Measurements from ENCODE around the gene XG.
"Not testable (repeated sequence)": the region's sequence is repeated elsewhere in the genome, so short reads cannot be mapped to it uniquely, and the experiment has no call there.

The XG gene

DNA sequence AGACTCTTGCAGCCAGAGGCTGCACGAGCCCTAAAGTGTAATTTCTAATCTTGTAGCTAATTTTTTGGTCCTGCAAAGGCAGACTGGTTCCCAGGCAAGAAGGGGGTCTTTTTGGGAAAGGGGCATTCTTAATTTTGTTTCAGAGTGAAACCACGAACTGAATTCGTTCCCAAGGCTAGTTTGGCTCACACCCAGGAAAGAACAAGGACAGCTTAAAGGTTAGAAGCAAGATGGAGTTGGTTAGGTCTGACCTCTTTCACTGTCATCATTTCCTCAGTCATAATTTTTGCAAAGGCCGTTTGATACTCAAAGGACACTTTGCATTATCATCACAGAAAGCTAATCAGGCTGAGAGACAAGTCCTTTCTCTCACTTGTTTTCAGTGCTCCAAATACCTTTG, 30.9 kb downstream of the XG start:
- H3K27ac Mint-ChIP-seq, result no peak overlapping the region

DNA sequence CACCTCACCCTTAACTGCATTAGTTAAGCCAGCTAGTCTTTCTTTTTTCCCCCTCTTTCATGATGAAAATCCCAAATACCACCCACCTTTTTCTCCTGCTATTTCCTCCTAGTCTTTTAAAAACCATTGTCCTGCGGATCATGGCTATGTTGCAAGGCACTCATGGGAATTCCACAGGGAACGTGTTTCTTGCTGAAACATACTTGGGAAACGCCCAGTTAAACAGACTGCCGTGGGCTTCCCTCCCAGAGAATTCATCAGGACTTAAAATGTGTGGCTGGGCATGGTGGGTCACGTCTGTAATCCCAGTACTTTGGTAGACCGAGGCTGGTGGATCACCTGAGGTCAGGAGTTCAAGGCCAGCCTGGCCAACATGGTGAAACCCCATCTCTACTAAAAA, 32.2 kb downstream of the XG start:
- Mint-ChIP-seq H3K27ac (no peak overlapping the region), H3K4me3 (no peak overlapping the region), H3K9me3 (no peaks in the 10 kb centered on the region), H3K36me3 (no peaks in the 10 kb centered on the region), H3K4me1 (no peaks in the 10 kb centered on the region), H3K27me3 (peaks cover 30% of the 10 kb centered on the region)
- no peak for ATAC-seq

More for the DNA sequence above, 30.9 kb downstream of the XG start:
- Mint-ChIP-seq H3K36me3 (no peaks in the 10 kb centered on the region), H3K9me3 (no peaks in the 10 kb centered on the region), H3K4me1 (no peaks in the 10 kb centered on the region), H3K27me3 (peaks cover 36% of the 10 kb centered on the region), H3K4me3 (no peak overlapping the region)
- ATAC-seq, result no peak

DNA sequence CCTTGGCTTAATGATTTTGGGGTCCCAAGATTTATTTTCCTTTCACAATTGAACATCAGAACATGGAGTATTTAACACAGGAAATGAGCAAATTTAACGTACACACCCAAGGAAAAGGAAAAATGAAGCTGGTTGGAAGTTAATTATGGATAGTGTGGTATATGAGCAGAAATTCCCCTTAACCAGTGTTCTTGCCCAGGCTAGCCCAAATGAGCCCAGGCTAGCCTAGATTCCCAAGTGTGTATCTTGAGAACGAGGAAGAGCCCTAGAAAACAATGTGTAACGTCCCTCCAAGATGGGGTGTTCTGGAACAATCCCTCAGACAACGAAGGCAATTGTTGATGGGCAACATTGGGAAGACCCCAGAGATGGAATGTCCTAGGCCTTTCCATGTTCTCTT, 33.7 kb downstream of the XG start:
- Mint-ChIP-seq H3K4me1 (no peaks in the 10 kb centered on the region), H3K36me3 (no peaks in the 10 kb centered on the region), H3K4me3 (no peak overlapping the region)

DNA sequence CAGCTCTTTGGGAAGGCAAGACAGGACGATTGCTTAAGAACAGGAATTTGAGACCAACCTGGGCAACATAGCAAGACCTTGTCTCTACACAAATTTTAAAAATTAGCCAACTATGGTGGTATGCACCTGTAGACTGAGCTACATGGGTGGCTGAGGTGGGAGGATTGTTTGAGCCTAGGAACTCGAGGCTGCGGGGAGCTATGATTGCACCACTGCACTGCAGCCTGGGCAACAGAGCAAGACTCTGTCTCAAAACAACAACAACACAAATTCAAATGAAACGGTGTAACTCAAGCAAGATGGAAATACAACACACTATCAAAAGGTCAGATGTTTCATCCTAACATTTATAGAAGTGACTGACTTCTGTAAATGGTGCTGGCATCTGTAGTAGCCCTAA, 37.1 kb downstream of the XG start:
- Mint-ChIP-seq H3K4me1 (no peaks in the 10 kb centered on the region), H3K9me3 (no peaks in the 10 kb centered on the region), H3K27ac (no peak overlapping the region), H3K4me3 (no peak overlapping the region), H3K36me3 (no peaks in the 10 kb centered on the region), H3K27me3 (peaks cover 30% of the 10 kb centered on the region)
- ATAC-seq, result no peak

More for the DNA sequence above, 33.7 kb downstream of the XG start:
- no peaks in the 10 kb centered on the region for H3K9me3 Mint-ChIP-seq
- H3K27me3 Mint-ChIP-seq, result peaks cover 21% of the 10 kb centered on the region
- H3K27ac Mint-ChIP-seq, result no peak overlapping the region
- ATAC-seq, result no peak

DNA sequence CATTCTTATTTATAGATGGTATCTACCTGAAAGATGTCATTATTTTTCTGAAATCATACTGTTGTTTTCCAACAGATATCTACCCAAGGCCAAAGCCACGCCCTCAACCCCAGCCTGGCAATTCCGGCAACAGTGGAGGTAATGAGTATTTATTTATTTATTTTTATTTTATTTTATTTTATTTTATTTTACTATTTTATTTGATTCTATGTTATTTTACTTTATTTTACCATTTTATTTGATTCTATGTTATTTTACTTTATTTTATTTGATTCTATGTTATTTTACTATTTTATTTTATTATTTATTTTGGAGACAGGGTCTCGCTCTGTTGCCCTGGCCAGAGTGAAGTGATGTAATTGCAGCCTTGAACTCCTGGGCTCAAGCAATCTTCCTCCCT, 37.7 kb downstream of the XG start:
- Mint-ChIP-seq H3K4me1 (no peaks in the 10 kb centered on the region), H3K9me3 (no peaks in the 10 kb centered on the region), H3K36me3 (no peaks in the 10 kb centered on the region), H3K4me3 (no peak overlapping the region), H3K27ac (no peak overlapping the region), H3K27me3 (peaks cover 35% of the 10 kb centered on the region)
- no peak for ATAC-seq

DNA sequence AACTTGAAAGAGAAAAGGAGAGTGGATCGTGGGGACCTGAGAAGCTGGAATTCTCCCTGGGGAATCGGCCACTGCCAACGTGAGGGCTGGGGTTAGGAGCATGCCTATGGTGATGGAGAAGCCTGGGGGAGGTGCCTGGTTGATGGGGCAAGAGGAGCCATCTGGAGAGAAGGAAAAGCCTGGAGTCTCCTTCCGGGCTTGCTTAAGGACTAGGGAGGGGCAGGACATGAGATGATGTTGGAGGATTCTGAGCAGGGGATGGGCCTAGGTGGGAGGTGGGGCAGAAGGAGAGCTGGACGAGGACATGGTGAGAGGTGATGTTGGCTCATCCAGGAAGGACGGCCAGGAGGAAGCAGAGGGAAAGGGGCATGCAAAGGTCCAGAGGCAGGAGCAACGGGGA, 41.9 kb downstream of the XG start:
- no peak for ATAC-seq
- H3K4me1 Mint-ChIP-seq, result no peaks in the 10 kb centered on the region
- peaks cover 15% of the 10 kb centered on the region for H3K27me3 Mint-ChIP-seq
- no peak overlapping the region for H3K4me3 Mint-ChIP-seq
- no peaks in the 10 kb centered on the region for H3K36me3 Mint-ChIP-seq
- H3K27ac Mint-ChIP-seq, result no peak overlapping the region
- H3K9me3 Mint-ChIP-seq, result no peaks in the 10 kb centered on the region

DNA sequence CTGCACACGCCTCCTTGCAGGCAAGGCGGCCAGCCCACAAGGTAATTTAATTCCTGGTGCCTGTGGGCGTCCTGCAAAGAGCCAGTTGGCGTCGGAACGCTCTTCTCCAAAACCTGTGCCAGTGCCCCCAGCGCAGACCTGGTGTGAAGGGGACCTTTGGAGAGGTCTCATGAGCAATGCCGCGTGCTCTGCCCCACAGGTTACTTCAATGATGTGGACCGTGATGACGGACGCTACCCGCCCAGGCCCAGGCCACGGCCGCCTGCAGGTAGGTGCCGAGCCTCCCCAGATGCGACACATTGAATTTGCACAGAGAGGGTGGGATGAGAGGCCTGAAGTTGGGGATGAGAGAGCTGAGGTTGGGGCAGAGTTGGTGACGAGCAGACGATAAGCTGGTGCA, 42.5 kb downstream of the XG start:
- H3K27ac Mint-ChIP-seq, result no peak overlapping the region
- no peaks in the 10 kb centered on the region for H3K36me3 Mint-ChIP-seq
- ATAC-seq, result no peak
- H3K4me1 Mint-ChIP-seq, result no peaks in the 10 kb centered on the region
- no peak overlapping the region for H3K4me3 Mint-ChIP-seq
- H3K27me3 Mint-ChIP-seq, result peaks cover 15% of the 10 kb centered on the region
- H3K9me3 Mint-ChIP-seq, result no peaks in the 10 kb centered on the region

DNA sequence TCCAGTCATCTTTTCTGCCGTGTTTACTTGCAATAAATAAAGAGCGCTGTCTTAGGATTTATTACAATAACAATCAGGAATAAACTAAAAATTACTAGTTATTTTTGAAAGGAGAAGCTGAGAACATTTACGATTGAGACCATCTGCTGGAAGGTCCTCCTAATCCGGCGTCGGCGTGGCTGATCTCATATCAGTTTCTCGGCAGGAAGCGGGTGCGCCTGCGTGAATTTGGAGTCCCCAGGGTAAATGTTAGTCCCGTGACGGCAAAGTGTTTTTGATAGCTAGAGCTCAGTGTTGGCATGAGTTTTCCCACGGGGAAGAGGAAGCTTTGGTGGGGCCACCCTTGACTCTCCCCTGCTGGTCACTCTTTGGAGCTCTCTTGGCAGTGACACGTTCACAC, 45.0 kb downstream of the XG start:
- not testable (repeated sequence) for H3K4me3 Mint-ChIP-seq, H3K36me3 Mint-ChIP-seq, H3K9me3 Mint-ChIP-seq, H3K27ac Mint-ChIP-seq, ATAC-seq, H3K4me1 Mint-ChIP-seq
- peaks cover 15% of the 10 kb centered on the region for H3K27me3 Mint-ChIP-seq

DNA sequence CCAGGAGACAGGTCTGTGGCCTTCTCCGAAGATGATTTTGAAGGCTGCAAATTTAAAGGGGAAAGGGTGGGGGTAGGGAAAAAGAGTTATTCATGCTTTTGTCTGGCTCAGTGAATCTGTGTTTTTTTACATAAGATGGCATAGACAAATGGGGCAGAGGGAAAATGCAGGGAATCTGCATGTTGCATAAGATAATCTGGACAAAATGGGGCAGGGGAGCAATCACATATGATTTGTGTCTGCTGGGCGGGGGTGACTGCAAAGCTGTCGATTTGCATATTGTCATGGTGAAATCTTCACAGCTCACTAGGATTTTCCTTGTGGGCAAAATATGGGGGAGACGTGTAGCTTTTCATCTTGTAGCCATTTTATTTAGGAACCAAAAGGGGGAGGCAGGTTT, 47.5 kb downstream of the XG start:
- no peak for ATAC-seq
- Mint-ChIP-seq H3K27ac (no peak overlapping the region), H3K9me3 (no peaks in the 10 kb centered on the region), H3K4me3 (no peak overlapping the region), H3K36me3 (no peaks in the 10 kb centered on the region), H3K4me1 (no peaks in the 10 kb centered on the region), H3K27me3 (peaks cover 1% of the 10 kb centered on the region)

DNA sequence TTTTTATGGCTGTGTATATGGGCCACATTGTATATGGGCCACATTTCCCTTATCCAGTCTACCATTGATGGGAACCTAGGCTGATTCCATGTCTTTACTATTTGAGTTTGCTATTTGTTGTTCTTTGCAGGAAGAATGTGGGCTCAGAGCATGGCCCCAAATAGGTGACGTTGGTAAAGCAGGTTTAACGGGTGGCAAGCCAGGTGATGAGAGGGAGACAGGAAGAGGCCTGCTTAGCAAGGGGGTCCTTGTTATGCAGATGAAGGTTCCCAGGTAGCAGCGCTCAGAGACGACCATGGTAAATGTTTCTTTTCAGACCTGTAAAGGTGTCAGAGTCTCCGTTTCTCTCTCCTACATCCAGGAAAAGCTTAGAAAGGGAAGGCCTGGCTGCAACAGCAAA, 48.1 kb downstream of the XG start:
- H3K36me3 Mint-ChIP-seq, H3K9me3 Mint-ChIP-seq, H3K4me3 Mint-ChIP-seq, H3K27ac Mint-ChIP-seq, ATAC-seq, H3K4me1 Mint-ChIP-seq, H3K27me3 Mint-ChIP-seq: not testable (repeated sequence)

DNA sequence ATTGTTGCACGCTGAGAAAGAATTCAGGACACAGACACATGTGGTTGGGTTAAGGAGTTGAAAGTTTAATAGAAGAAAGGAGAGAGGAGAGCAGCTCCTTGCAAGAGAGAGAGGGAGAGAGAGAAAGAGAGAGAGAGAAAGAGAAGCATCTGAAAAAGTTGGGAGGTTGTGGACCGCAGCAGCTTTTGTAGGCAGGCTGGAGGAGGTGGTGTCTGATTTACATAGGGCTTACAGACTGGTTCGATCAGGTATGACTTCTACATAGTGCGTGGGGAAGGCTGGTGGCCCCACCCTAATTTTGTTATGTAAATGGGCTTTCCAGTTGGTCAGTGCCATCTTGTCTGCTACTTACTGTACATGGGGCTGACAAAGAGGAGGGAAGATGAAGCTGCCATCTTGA, 49.4 kb downstream of the XG start:
- Mint-ChIP-seq H3K27me3 (no peaks in the 10 kb centered on the region), H3K9me3 (no peaks in the 10 kb centered on the region), H3K27ac (no peak overlapping the region), H3K4me3 (no peak overlapping the region), H3K36me3 (no peaks in the 10 kb centered on the region), H3K4me1 (no peaks in the 10 kb centered on the region)
- no peak for ATAC-seq

DNA sequence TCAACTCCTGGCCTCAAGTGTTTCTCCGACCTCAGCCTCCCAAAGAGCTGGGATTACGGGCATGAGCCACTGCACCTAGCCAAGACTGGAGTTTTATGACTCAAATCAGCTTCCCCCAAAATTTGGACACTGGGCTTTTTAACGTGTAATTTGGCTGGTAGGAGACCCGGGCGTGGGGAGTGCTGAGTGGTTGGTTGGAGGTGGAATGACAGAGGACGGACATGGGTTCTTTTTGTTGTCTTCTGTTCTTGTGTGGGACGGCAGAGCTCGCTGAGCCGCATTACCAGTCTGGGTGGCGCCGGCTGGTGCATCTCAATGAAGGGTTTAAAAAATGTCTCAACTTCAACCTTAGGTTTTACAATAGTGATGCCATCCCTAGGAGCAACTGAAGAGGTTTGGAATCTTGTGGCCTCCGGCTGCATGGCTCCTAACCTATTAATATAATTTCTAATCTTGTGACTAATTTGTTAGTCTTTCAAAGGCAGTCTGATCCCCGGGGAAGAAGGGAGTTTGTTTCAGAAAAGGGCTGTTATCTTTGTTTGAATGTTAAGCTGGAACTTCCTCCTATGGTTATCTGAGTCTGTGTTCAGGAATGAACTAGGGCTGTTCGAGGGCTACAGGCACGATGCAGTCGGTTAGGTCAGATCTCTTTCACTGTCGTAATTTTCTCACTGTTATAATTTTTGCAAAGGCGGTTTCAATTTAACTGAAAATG, 50.7 kb downstream of the XG start:
- not testable (repeated sequence) for H3K36me3 Mint-ChIP-seq, H3K27ac Mint-ChIP-seq, H3K4me3 Mint-ChIP-seq

DNA sequence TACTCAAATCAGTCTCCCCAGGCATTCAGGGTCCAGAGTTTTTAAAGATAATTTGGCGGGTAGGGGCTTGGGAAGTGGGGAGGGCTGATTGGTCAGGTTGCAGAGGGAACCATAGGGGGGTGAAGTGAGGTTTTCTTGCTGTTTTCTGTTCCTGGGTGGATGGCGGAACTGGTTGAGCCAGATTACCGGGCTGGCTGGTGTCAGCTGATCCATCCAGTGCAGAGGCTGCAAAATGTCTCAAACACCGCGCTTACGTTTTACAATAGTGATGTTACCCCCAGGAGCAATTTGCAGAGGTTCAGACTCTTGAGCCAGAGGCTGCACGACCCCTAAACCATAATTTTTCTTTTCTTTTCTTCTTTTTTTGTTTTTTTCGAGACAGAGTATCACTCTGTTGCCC, 51.6 kb downstream of the XG start:
- not testable (repeated sequence) for H3K27ac Mint-ChIP-seq, H3K4me3 Mint-ChIP-seq, ATAC-seq, H3K36me3 Mint-ChIP-seq, H3K9me3 Mint-ChIP-seq, H3K4me1 Mint-ChIP-seq, H3K27me3 Mint-ChIP-seq

More for the DNA sequence above, 50.7 kb downstream of the XG start:
- H3K9me3 Mint-ChIP-seq, H3K27me3 Mint-ChIP-seq, ATAC-seq, H3K4me1 Mint-ChIP-seq: not testable (repeated sequence)

DNA sequence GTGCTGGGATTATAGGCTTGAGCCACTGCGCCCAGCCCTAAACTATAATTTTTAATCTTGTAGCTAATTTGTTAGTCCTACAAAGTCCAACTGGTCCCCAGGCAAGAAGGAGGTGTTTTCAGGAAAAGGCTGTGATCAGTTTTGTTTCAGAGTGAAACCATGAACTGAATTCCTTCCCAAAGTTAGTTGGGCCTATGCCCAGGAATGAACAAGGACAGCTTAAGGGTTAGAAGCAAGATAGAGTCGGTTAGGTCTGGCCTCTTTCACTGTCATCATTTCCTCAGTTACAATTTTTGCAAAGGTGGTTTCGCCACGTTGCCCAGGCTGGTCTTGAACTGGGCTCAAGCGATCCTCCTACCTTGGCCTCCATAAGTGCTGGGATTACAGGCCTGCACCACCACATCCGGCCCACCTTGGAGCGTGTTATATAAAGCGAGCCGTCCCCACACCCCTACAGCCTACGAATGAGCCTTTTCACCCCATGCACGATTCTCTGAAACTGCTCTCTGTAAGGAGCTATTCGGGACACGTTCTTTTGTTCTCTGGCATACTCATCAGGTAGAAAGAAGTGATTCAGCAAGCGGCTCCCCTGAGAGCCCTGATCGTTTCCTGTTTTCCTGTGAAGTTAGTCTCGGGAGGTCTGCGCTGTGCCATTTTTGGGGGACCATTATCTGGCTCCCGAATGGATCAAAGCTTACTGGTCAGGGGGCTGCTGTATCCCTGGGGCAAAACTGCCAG, 52.4 kb downstream of the XG start:
- H3K4me1 Mint-ChIP-seq, H3K27me3 Mint-ChIP-seq, H3K27ac Mint-ChIP-seq, H3K36me3 Mint-ChIP-seq, H3K4me3 Mint-ChIP-seq, ATAC-seq, H3K9me3 Mint-ChIP-seq: not testable (repeated sequence)

DNA sequence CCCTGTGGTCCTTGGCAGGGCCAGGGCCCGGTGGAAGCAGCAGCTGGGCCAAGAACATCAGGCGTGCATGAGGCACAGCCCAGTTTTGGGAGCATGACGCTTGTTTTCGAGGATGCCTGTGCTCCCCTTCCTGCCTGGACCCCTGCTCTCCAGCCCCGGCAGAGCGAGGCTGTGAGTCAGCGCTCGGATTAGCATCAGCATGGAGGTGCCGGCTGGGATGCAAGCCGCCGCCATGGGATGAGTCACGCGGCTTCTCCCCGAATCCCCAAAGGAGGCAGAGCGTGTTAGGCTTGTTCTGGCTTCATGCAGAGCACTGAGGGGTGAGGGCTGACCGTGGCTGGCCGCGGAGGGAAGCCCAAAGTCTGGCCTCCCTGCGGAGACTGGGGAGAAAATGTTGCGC, 53.0 kb downstream of the XG start:
- H3K4me3 Mint-ChIP-seq, H3K9me3 Mint-ChIP-seq, ATAC-seq, H3K27ac Mint-ChIP-seq, H3K4me1 Mint-ChIP-seq, H3K36me3 Mint-ChIP-seq: not testable (repeated sequence)
- peaks cover 12% of the 10 kb centered on the region for H3K27me3 Mint-ChIP-seq

DNA sequence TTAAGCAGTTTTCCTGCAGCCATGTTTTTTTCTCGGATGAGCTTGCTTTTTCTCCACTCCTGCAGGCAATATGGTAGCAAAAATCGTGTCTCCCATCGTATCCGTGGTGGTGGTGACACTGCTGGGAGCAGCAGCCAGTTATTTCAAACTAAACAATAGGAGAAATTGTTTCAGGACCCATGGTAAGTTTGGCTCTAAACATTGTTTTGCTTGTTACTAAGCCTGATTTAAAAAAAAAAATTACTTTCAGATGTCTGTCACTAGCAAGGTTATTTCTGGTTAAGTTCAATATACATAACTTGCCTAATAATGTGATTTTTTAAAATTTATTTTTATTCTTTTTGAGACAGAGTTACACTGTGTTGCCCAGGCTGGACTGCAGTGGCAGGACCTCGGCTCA, 59.4 kb downstream of the XG start:
- H3K4me1 Mint-ChIP-seq, result no peaks in the 10 kb centered on the region
- no peak overlapping the region for H3K4me3 Mint-ChIP-seq
- H3K36me3 Mint-ChIP-seq, result no peaks in the 10 kb centered on the region
- no peak for ATAC-seq
- H3K27ac Mint-ChIP-seq, result no peak overlapping the region
- no peaks in the 10 kb centered on the region for H3K9me3 Mint-ChIP-seq
- H3K27me3 Mint-ChIP-seq, result peaks cover 12% of the 10 kb centered on the region

Data from stimulated activated memory B cell treated with anti-CD40 and anti-IgM and Interleukin-4, amounts not matched to agents 10 μg/mL and 1 μg/mL and 100 μg/mL, for 72 hours (primary cell).